HEK293T (cell line): Measurements from ENCODE around the gene ADSS1.
A peak's percentile ranks its signal among the peaks of the same experiment; 100 is the strongest.

Experiments
- CTCF ChIA-PET: fragments of 350-600 bp; formaldehyde crosslinking; extraction: SDS; loops from one replicate; lab custom pipeline; 2021; ENCODE audit warnings: antibody characterized with exemption, inconsistent platforms; lab: Yijun Ruan, JAX
- POLR2A ChIA-PET: fragments of 350-600 bp; formaldehyde crosslinking; extraction: SDS; loops from one replicate; lab custom pipeline; 2020; ENCODE audit warnings: antibody characterized with exemption, inconsistent platforms; lab: Yijun Ruan, JAX
- DNase-seq: peaks from one replicate; pipeline ENCODE4 v3.0.0; 2012; ENCODE audit warnings: mixed read lengths; ENCODE audit errors: extremely low spot score
- ARNT ChIP-seq: fragments of 450-650 bp; IDR thresholded peaks from 2 replicates; pipeline ENCODE4 v1.6.1; 2017; ENCODE audit warnings: mild to moderate bottlenecking
- BHLHE40 ChIP-seq: fragments of 450-650 bp; IDR thresholded peaks from 2 replicates; pipeline ENCODE4 v1.6.1; 2016; ENCODE audit warnings: mild to moderate bottlenecking, moderate library complexity, borderline replicate concordance
- CTBP1 ChIP-seq: fragments of 450-650 bp; IDR thresholded peaks from 2 replicates; pipeline ENCODE4 v1.6.1; 2016; ENCODE audit warnings: borderline replicate concordance
- ELF4 ChIP-seq: fragments of 450-650 bp; IDR thresholded peaks from 2 replicates; pipeline ENCODE4 v1.6.1; 2017; ENCODE audit warnings: antibody characterized with exemption
- FOXA1 ChIP-seq: fragments of 450-650 bp; IDR thresholded peaks from 2 replicates; pipeline ENCODE4 v1.6.1; 2016; ENCODE audit warnings: mild to moderate bottlenecking
- FOXK2 ChIP-seq: fragments of 450-650 bp; IDR thresholded peaks from 2 replicates; pipeline ENCODE4 v1.6.1; 2016; ENCODE audit warnings: mild to moderate bottlenecking
- FOXM1 ChIP-seq: fragments of 450-650 bp; IDR thresholded peaks from 2 replicates; pipeline ENCODE4 v1.6.1; 2017; ENCODE audit warnings: mild to moderate bottlenecking, borderline replicate concordance
- HDGF ChIP-seq: fragments of 450-650 bp; IDR thresholded peaks from 2 replicates; pipeline ENCODE4 v1.6.1; 2017; ENCODE audit warnings: antibody characterized with exemption, borderline replicate concordance
- L3MBTL2 ChIP-seq: fragments of 450-650 bp; conservative IDR thresholded peaks from 2 replicates; pipeline ENCODE4 v1.6.1; 2016; ENCODE audit warnings: mild to moderate bottlenecking
- LEF1 ChIP-seq: fragments of 450-650 bp; IDR thresholded peaks from 2 replicates; pipeline ENCODE4 v1.6.1; 2017; ENCODE audit warnings: mild to moderate bottlenecking, borderline replicate concordance
- NFRKB ChIP-seq: fragments of 450-650 bp; IDR thresholded peaks from 2 replicates; pipeline ENCODE4 v1.6.1; 2016; ENCODE audit warnings: mild to moderate bottlenecking, moderate library complexity
- PKNOX1 ChIP-seq: fragments of 450-650 bp; IDR thresholded peaks from 2 replicates; pipeline ENCODE4 v1.6.1; 2016
- SP1 ChIP-seq: fragments of 450-650 bp; IDR thresholded peaks from 2 replicates; pipeline ENCODE4 v1.6.1; 2017
- SUZ12 ChIP-seq: fragments of 450-650 bp; IDR thresholded peaks from 2 replicates; pipeline ENCODE4 v1.6.1; 2016; ENCODE audit warnings: mild to moderate bottlenecking
- TARDBP ChIP-seq: fragments of 450-650 bp; IDR thresholded peaks from 2 replicates; pipeline ENCODE4 v1.6.1; 2016
- ZNF384 ChIP-seq: fragments of 450-650 bp; IDR thresholded peaks from 2 replicates; pipeline ENCODE4 v1.6.1; 2016

The ADSS1 gene

GRCh38 chr14:104705340-104706047 lies 18.5 kb upstream of the ADSS1 start:
- no peak for DNase-seq
- TF ChIP-seq ELF4: no peak
- peak; percentile 79; the same call in 1 of the 2 replicates for TF ChIP-seq PKNOX1
- POLR2A ChIA-PET: no interaction called here
- CTCF ChIA-PET: interaction anchor here (1.4 kb wide), 1 partner anchor 17 kb away, joined by 4 read pairs; no protein-coding TSS in a partner anchor

GRCh38 chr14:104706733-104707607 lies 17.1 kb upstream of the ADSS1 start:
- no peak for DNase-seq
- CTCF ChIA-PET: interaction anchor here (0.6 kb wide), 1 partner anchor 17 kb away, joined by 4 read pairs; no protein-coding TSS in a partner anchor
- POLR2A ChIA-PET: no interaction called here
- TF ChIP-seq L3MBTL2 (no peak), TARDBP (no peak), FOXA1 (no peak), SUZ12 (no peak), HDGF (no peak), FOXM1 (no peak), ARNT (no peak), BHLHE40 (no peak)

- TF ChIP-seq TARDBP (no peak), LEF1 (no peak), NFRKB (no peak), HDGF (no peak), SUZ12 (no peak), FOXK2 (no peak), FOXA1 (no peak), BHLHE40 (no peak), FOXM1 (no peak), ARNT (no peak), ZNF384 (no peak)
- DNase-seq: peak; percentile 30
- ChIA-PET POLR2A (no interaction called here), CTCF (interaction anchor here (0.7 to 1.1 kb wide), 3 partner anchors 27 to 68 kb away, joined by 3 to 5 read pairs (median 4); no protein-coding TSS in a partner anchor)
Measured at GRCh38 chr14:104707608-104708595, 16.1 kb upstream of the ADSS1 start.

GRCh38 chr14:104708606-104709268 lies 15.3 kb upstream of the ADSS1 start:
- TF ChIP-seq CTBP1 (no peak), FOXA1 (no peak), FOXK2 (no peak), SUZ12 (no peak), ZNF384 (no peak), SP1 (no peak), FOXM1 (no peak), NFRKB (no peak), L3MBTL2 (no peak), LEF1 (no peak), BHLHE40 (no peak), ARNT (no peak), ELF4 (no peak), TARDBP (no peak), PKNOX1 (no peak), HDGF (no peak)
- POLR2A ChIA-PET: interaction anchor here (0.7 to 1.4 kb wide), 3 partner anchors 31 to 44 kb away, joined by 3 read pairs; partner anchors contain the start of gene SIVA1

GRCh38 chr14:104709387-104710039 lies 14.5 kb upstream of the ADSS1 start:
- TF ChIP-seq FOXK2 (no peak), FOXM1 (no peak), FOXA1 (no peak), HDGF (no peak)
- POLR2A ChIA-PET: interaction anchor here (0.7 to 1.4 kb wide), 3 partner anchors 31 to 43 kb away, joined by 3 read pairs; partner anchors contain the start of gene SIVA1
- CTCF ChIA-PET: interaction anchor here (0.7 to 1.1 kb wide), 4 partner anchors 29 to 133 kb away, joined by 3 to 5 read pairs (median 4); partner anchors contain the start of gene SIVA1
- no peak for DNase-seq

More at GRCh38 chr14:104708606-104709268, 15.3 kb upstream of the ADSS1 start:
- peak; percentile 90 for DNase-seq
- CTCF ChIA-PET: interaction anchor here (0.7 to 1.1 kb wide), 5 partner anchors 28 to 132 kb away, joined by 3 to 5 read pairs (median 4); partner anchors contain the start of gene SIVA1
